GM19023 (cell line): ENCODE data around the gene SEMA6C.

Experiments
- ATAC-seq: cut with Tn5 transposase; IDR thresholded peaks from one replicate; pipeline ENCODE4 v1.9.1; 2021; ENCODE audit warnings: mild to moderate bottlenecking, moderate library complexity; ENCODE audit not compliant: unreplicated experiment

The SEMA6C gene

DNA sequence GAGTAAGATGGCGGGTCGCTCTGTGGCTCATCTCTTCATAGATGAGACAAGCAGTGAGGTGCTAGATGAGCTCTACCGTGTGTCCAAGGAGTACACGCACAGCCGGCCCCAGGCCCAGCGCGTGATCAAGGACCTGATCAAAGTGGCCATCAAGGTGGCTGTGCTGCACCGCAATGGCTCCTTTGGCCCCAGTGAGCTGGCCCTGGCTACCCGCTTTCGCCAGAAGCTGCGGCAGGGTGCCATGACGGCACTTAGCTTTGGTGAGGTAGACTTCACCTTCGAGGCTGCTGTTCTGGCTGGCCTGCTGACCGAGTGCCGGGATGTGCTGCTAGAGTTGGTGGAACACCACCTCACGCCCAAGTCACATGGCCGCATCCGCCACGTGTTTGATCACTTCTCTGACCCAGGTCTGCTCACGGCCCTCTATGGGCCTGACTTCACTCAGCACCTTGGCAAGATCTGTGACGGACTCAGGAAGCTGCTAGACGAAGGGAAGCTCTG, 12.4 kb upstream of the SEMA6C start:
- ATAC-seq = no peak

DNA sequence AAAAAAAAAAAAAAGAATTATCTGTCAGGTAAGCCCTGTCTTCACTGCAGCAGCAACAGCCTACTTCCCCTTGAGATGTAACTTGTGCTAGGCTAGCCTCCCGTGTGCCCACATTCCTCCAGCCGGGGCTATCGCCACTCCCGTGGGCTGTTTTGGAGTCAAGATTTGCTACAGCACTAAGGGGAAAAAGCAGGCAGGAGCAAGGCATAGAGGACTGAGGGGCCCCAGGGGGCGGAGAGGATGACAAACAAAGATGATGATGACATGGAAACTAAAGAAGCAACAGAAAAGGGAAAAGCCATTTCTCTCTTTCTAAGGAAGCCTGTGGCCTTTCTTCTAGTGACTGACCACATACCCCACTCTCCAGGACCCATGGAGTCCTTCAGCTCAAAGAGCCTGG, 11.9 kb upstream of the SEMA6C start:
- no peak for ATAC-seq

DNA sequence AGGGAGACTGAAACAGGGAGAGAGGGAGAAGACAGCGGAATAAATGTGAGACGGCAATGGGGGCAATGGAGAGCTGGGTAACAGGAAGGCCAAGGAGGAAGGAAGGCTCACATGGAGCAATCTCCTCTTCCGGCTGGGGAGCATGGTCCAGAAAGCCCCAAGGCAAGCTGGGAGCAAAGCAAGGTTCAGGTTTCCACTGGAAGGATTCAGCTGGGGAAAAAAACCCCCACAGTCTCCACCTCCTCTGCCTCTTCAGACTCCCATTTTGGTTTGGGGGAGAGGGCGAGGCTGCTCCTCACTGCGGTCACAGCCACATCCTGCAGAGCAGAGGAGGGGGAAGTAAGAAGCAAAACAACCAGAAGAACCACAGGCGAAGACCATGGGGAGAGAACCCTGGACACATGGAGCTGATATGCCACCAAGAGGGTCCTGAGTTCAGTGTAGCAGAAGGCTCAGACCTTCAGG, 10.7 kb upstream of the SEMA6C start:
- no peak for ATAC-seq

DNA sequence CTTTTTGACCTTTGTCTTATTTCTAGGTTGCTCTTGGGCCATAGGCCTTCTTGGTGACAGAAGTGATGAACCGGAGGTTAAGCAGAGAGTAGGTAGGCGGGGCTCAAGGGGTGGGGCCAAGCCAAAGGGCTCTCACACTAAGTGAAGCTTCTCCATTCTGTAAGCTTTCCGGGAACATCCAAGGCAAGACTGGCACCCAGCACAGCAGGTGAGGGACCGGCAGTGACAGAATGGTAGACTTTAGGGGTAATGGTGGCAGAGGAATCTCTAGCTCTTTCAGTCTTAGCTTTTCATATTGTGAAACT, 10.0 kb upstream of the SEMA6C start, which contains the start of gene TNFAIP8L2:
Gene TNFAIP8L2, plus strand, starts transcription at position 135 of the 305 bp plus-strand sequence. CDS start 2,049 bp downstream, outside the sequence.
- ATAC-seq = peak; percentile 82

DNA sequence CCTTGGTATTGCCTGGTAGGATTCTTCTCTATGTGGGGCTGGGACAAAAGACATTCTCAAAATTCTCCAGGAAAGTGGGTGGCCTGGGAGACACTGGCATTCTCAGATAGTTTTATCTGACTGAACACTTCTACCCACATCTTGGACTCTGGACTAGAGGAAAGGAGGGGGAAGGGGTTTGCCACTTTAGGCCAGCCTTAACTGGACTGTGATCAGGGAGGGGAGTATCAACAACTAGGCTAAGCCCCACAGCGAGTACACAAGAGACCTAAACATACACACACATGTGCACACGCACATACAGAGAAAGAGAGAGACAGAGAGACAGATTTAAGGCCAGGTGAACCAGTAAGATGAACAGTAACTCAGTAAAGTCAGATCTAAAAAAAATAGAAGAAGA, 1.2 kb upstream of the SEMA6C start:
- no peak for ATAC-seq

DNA sequence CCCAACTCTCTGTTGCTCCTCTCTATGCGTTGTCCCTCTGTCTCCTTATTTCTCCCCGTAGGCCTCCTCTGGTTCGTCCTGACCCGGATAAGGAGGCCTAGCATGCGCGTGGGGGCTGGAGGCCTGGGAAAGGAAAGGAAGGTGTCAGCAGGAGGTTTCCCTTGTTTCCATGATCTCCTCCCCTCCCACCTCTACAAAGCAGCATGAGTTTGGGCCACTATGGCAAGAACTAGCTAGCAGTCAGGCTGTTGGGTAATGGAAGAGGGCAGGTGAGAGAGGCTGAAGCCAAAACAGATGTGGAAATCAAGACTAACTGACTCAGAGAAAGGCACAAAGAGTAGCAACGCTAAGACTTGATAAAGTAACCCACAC, 687 bp upstream of the SEMA6C start:
- no peak for ATAC-seq

DNA sequence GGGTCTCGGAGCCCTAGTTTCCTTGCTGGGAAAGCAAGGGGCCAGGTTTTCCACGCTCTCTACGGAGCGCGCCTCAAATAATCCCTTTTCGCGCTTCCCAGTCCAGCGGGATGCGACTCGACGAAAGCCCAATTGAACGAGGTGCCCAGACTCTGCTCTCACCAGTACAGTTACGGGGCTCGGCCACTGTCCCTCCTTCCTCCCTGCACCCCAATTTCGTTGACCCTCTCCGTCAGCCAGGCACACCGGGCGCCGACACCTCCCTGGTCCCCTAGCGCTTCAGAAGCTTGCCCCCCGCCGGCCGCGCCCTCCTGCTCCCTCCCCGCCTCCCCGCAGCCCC, 389 bp downstream of the SEMA6C start:
- peak; percentile 5 for ATAC-seq

DNA sequence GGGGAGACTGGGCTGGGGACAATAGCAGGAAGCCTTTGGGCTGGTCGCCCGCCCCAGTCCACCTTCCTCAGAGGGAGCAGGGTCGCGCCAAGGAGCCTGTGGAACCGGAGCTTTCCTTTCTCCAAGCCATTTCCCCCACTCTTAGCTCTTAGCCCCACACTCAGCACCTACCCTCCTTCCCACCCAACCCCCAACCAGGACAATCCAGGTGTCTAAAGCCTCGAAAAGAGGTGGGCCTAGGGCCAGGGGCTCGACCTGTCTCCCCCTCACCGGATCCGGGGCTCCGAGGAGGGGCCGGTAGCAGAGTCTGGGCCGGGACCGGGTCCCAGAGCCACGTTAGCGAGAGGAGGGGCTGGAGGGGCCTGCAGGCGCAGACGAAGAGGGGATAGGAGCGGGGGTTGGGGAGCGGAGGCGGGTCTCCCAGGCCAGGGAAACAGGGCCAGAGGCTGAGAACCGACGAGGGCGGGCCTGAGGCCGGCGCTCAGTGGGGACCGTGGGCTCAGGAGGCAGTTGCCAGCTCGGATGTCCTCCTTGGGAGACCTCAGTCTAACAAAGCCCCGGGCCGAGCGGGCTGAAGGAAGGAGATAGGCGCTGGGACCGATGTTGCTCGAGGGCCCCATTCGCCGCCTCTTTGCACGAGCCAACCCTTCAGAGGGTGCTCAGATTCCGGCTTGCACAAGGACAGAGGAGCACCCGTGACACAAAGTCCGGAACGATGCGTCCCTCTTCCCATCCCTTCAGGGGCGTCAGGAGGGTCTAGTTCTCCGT, 943 bp downstream of the SEMA6C start:
- no peak for ATAC-seq

DNA sequence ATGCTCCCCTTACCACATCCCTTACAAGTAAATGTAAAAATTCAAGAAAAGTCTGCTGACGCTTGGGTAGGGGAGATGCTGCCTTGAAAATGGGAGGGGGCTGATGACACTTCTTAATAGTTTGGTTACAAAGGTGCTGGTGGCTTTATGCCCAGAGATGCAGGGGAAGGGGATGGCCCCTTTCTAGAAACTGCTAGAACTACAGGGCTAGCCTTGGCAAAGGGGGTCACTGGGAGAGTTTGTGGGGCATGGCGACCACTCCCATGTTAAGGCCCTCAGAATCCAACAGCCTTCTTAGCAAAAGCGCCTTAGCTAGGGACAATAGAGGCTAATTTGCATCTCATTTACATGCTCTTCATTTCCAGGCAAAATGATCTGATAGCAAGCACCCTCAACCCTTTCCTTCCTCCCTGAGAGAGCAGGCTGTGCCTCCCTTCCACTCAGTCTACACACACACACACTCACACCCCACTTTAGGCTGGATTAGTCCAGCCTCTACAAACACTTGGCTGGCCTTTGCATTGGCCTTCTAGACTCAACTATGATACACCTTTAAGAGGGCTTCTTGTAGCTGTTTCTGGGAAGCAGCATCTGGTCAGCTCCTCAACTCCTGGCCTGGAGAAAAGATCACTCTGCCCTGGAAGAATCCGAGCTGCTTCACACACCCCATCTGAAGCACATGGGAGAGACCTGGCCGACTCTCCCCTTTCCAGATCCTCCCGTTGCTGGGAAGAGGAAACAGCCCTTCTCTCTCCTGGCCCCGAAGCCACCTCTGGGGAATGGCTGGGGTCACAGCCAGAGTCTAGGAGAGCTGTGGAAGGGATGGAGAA, 1.7 kb downstream of the SEMA6C start:
- ATAC-seq = no peak

DNA sequence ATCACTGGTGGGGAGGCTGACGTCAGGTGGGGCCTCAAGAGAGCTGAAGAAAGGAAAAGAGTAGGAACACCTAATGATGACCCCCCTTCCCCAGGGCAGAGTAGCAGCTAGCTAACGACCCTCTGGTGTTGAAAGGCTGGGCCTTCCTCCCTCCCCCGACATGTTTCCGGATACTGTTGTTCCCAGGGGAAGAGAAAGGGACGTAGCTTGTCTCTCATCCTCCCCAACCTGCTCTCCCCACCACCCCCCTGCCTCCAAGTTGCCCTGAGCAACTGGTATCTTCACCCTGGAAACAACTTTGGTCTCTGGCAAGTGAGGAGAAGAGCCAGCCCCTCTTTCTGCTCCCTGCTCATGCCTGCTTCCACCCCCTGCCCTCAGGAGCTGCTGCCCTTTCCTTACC, 2.4 kb downstream of the SEMA6C start:
- ATAC-seq = no peak

DNA sequence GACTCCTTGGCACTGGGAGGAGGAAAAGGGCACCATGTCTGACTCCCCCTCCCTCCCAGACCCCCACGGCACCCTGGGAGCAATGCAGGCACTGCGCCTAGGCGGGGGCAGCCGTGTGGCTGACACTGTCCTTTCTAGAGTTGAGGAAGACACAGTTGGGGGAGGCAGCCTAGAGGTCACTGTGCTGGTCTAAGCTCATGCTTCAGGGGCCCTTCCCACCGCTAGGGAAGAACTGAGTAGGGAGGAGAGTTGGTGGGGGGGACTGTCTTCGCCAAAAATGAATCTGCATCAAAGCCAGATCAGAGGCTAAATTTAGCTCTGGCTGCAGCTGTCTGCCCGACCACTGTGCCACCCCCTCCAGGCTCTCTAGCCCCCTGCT, 3.4 kb downstream of the SEMA6C start:
- no peak for ATAC-seq

DNA sequence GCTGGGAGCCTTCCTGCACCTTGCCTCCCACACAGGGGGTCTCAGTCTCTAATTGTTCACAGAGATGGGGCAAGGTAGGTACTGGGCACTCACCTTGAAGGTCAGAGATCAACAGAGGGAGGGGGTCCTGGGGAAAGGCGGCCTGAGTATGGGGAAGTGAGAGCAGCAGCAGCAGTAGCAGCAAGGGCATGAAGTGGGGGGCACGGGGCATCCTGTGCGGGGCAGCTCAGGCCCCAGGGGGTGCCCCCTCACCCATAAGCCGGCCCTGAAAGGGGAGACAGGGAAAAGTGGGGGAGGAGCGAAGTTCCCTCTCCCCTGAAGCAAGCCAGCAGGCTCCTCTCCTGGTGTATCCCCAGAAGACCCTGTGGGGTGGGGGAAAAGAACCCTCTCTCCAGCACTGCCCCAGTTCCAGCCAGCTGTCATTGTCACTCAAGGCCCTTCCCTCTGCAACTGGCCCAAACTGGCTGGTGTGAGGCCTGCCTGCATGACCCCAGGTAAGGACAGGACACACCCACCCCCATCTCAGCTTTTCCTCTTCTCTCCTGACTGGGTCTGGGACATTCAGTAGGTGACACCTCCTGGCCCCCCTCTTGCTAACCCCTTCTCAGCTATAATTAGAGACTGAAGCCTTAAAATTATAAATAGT, 3.9 kb downstream of the SEMA6C start:
- ATAC-seq = no peak

DNA sequence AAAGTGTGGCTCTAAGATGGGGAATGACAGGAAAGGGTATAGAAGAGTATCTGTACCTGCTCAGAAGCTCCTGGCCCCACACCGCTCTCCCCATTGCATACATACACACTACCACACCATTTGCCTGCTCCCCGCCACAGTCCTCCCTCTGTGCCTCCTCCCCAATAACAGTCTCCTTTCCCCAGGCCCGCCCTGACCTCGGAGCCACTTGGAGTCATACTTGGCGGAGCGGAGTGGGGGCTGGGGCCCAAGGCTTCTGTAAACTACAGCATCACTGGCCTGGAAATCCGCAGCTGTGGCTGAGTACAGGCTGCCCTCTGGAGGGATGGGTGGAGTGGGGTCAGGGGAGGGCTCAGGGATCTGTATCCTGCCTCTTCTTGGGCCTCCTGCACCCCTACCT, 8.6 kb downstream of the SEMA6C start:
- ATAC-seq = no peak

DNA sequence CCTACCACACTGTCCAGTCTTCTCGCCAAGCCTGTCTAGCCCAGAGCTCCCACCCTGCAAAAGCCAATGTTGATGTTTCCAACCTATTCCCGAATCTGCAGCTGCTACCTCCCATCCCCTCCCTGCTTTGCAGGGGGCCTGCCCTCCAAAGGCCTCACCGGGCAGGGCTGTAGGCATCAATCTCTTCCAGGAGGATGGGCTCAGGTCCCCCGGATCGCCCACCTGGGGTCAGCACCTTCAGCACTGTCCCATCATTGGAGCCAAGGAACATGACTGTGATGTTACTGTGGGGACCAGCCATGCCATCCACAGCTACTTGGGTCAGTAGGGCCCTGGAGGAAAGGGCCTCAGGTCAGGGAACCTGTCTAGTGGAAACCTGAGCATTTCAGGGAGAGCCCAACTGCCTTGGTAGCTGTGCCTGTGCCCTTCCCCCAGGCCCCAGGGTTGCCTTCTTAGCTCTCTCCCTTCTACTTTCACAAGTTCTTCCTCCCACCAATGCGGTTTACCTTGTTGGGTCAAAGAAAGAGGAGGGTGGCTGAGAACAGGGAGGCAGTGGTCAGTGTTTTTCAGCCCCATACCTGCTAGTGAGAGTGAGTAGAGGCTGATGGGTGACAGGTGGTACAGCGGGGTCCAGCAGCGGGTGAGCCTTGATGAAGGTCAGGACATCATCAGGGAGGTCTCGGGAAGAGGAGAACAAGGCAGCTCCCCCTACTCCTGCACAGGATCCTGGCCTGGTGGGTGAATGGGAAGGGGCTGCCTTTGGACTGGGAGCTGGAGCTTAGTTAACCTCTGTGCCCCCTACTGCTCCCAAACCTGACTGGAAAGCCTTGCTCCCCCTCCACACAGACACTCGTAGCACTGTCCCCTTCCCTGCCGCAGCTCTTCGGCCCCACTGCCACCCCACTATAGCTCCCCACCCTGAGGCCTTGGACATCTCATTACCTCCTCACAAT, 10.7 kb downstream of the SEMA6C start:
- ATAC-seq = no peak

DNA sequence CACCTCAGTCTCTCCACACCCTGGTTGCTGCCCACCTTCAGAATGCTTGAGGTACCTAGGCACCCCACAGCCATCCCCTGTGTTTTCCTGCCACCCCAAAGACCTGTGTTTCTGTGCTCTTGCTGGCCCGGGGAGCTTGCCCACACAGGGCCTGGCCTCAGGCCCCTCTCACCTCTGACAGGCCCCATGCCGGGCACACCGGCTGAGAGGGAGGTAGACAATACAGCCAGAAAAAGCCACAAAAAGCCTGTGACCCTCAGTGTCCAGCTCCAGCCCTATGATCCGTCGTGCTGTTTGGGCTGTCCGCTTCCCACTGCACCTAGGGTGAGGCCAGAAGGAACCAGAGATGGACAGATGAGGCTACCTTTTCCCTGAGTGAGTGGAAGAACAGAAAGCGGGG, 11.4 kb downstream of the SEMA6C start:
- no peak for ATAC-seq

DNA sequence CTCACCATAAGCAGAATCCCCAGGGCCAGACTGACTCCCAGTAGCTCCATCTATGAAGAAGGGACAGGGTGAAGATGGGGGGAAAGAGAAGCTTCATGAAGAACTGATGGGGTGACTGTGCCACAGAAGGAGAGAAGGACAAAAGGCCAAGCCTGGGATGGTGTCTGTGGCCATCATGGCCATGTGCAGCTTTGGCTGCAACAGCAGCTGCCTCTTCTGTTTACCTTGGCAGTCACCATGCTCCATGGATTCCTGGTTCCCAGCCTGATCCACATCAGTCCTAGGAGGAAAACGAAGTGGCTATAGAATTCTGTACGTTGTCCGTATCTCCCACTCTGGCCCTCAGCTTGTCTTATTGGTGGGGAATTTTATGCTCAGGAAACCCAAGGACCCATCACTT, 12.0 kb downstream of the SEMA6C start:
- no peak for ATAC-seq

DNA sequence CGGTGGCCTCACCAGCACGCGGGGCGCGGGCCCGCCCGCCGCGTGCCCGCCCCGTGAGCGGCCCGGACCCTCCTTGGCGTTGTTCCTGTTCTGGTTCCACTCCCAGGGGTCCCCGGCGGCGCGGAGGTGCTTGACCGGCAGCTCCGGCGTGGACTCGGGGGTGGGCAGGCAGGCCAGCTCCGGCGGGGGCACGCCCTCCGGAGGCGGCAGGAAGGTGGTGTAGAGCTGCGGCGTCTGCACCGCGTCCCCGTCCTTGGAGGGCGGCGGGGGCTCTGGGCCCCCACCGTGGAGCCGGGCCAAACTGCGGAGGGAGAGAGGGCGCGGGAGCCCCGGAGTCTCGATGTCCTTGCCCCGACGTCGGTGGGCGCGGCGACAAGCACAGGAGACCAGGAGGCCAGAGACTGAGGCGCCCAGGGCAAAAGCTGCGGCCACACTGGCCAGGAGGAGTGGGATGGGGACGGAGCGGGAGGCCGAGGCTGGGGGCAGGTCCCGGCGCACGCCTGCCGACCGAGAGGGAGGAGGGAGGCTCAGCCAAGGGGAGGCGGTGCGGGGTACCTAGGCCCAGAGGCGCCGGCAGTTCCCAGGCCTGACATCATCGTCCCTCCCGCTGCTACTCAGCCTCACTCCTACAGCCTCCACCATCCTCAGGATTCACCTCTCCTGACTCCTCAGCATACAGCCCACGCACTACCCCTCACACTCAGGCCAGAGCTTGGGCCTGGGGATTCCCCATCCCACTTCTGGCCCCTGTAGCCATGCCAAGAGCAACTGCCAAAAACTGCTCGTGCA, 13.2 kb downstream of the SEMA6C start:
- no peak for ATAC-seq

DNA sequence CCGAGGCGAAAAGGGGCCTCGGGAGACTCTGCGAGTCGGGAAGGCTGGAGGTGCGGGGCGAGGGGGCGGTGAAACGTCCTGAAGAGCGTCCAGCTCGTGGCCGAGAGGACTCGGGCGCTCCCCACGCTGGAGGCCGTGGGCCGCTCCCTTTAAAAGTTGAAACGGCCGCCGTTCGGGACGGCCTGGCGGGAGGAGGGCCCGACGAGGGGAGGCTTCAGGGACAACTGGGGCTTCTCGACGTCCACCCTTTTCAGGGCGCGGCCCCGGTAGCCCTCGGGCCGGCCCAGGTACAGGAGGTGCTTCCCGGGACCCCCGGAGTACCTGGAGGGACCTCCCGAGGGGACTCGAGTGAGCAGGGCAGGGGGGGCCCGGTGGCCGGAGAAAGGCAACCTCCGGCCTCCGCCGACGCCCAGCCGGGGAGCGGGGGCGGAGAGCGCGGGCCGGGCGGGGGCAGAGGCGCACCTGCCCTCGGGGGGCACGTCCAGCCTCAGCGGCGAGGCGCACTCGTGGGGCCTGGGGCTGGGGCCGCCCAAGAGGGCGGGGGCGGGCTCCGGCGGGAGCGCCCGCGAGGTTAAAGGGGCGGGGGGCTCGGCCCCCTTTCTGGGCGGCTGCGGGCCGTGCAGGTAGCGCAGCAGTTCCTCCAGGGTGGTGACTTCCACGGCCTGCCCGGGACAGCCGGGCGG, 14.0 kb downstream of the SEMA6C start:
- ATAC-seq = no peak

DNA sequence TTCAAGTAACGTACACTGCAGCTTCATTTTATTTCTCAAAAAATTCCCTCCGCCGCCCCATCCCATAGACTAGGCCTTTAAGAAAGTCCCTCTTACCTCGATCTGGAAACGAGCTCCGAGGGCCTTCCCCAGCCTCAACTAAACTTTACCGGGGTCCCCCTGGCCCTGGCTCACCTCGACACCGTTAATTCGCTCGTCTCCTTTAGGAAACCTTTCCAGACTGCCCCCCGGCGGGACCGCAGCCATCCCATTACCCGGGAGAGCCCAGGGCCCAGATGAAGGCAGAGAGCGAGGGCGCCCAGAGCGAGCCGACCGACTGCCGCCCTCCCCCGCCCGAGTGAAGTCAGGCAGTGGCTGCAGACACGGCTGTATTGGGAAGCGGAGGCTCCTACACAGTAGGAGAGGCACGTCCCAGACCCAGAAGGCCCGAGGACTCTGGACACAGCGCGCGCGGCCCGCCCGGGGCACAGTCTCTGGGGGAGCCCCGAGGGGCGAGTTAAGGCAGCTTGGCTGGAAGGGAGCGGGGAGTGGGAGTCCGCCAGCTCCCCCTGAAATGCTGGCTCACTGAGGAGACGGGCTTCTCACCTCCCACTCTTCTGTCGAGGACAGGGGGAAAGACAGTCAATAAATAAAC, 14.6 kb downstream of the SEMA6C start:
- ATAC-seq = no peak
